Activated effector memory CD4-positive, alpha-beta T cell treated with Interleukin-2 at 50 U/mL for 16 hours (primary cell): ENCODE measurements around the gene IL17F.
"Not testable (repeated sequence)": the region's sequence is repeated elsewhere in the genome, so short reads cannot be mapped to it uniquely, and the experiment has no call there.

Source experiments
- DNase-seq: peaks from one replicate; pipeline ENCODE4 v3.0.0-alpha.2; 2020

IL17F gene

DNA sequence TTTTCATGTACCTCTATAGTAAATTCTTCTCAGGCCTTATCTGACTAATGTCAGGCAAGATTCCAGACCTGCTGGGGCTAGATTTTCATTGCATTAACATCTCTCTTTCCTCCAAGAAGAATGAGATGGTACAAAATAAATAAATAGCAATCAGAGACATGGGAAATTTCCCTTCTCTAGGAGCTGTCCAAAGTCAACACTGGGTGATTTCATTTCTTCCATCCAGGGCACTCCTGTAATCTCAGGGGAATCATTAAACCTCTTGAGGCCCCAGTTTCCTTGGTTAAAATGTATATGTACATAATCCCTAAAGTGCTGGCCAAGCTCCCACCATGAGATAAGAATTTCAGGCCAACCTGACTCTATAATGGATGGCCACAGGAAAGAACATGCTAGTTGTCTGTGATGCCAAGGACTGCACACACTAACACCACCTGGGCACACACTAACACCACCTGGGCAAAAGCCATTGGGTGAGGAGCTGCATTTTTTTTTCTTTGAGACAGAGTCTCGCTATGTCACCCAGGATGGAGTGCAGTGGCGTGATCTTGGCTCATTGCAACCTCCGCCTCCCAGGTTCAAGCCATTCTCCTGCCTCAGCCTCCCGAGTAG lies 912 bp downstream of the IL17F start:
- DNase-seq: no peak

- DNase-seq: no peak
Observed at GRCh38 chr6:52241819-52242218, 2.5 kb downstream of the IL17F start.

GRCh38 chr6:52233975-52234823 lies 10.1 kb downstream of the IL17F start:
- DNase-seq: no peak

- DNase-seq: no peak
Observed at GRCh38 chr6:52233005-52233404, 11.3 kb downstream of the IL17F start.

GRCh38 chr6:52231406-52232127 lies 12.7 kb downstream of the IL17F start:
- no peak for DNase-seq

DNA sequence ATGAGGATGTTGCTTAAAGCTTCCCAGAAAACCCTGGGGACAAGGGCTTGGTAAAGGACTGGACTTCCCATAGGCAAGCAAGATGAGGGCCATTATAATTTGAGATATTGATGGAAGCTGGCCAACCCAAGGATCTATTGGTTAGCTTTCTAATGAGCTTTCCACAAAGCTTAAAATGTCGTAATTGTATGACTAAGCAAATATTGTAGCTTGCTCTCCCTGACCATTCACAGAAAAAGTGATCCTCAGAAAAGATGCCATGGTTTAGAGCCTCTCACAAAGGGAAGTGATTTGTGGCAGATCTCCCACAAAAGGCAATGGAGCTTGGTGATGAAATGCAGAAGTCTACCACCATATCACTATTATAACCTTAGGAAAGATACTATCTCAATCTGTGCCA lies 13.6 kb downstream of the IL17F start:
- no peak for DNase-seq

- DNase-seq: no peak
Observed at GRCh38 chr6:52227495-52227894, 16.8 kb downstream of the IL17F start.

- DNase-seq: no peak
Observed at GRCh38 chr6:52221302-52221701, 23.0 kb downstream of the IL17F start.

GRCh38 chr6:52217761-52218160 lies 26.5 kb downstream of the IL17F start:
- DNase-seq: no peak

GRCh38 chr6:52216932-52217575 lies 27.2 kb downstream of the IL17F start:
- DNase-seq: no peak

GRCh38 chr6:52215787-52216186 lies 28.5 kb downstream of the IL17F start:
- DNase-seq: no peak

- DNase-seq: no peak
Observed at GRCh38 chr6:52213127-52213526, 31.2 kb downstream of the IL17F start.

GRCh38 chr6:52210227-52210626 lies 34.1 kb downstream of the IL17F start:
- no peak for DNase-seq

- no peak for DNase-seq
Observed at GRCh38 chr6:52209770-52210169, 34.5 kb downstream of the IL17F start.

GRCh38 chr6:52208612-52209011 lies 35.7 kb downstream of the IL17F start:
- no peak for DNase-seq

DNA sequence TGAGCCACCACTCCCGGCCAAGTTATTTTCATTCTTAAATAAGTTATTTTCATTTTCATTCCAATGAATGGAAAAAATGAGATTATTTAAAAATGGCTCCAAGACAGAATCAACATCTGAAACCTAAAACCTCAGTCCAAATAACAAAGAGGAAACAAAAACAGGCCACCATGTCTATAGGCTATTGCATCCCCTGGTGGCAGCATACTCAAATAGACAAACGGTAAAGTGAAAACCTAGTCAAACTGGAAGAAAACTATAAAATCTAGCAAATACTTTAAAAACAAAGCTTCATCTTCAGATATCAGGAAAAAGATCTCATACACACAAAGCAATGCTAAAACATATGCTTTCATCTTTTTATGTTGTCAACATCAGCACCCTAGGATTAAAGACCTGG lies 37.2 kb downstream of the IL17F start:
- no peak for DNase-seq

DNA sequence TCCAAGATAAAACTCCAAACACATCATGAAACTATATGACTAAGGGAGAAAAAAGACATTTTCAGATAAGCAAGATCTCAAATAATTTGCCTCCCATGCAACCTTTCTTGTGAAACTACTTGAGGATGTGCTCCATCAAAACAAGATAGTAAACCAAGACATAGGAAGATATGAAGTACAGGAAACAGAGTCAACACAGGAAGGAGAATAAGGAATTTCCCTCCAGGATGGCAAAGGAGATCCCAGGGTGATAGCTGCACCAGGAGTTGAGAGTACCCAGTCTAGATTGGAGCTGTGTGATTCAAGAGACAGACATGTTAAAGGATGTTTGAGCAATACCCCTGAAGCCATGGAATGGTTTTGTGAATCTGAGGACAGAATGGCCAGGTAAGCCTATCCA lies 42.8 kb downstream of the IL17F start:
- no peak for DNase-seq

- no peak for DNase-seq
Observed at GRCh38 chr6:52201046-52201445, 43.3 kb downstream of the IL17F start.

GRCh38 chr6:52200088-52200487 lies 44.2 kb downstream of the IL17F start:
- not testable (repeated sequence) for DNase-seq

- no peak for DNase-seq
Observed at GRCh38 chr6:52195886-52196285, 48.4 kb downstream of the IL17F start.

GRCh38 chr6:52191824-52192223 lies 52.5 kb downstream of the IL17F start:
- no peak for DNase-seq

DNA sequence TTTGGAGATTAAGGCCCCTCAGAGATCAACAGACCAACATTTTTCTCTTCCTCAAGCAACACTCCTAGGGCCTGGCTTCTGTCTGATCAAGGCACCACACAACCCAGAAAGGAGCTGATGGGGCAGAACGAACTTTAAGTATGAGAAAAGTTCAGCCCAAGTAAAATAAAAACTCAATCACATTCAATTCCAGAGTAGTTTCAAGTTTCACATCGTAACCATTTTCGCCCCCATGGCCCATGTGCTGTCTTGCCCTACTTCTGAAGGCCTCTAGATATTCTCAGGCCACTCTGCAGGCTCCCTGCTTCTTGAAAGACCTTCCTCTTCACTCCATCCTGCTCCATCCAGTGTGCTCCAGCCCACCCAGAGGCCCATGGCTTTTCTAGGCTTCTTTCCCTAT lies 53.9 kb downstream of the IL17F start:
- DNase-seq: no peak

- DNase-seq: no peak
Observed at GRCh38 chr6:52189974-52190373, 54.3 kb downstream of the IL17F start.
